Fibroblast of skin of scalp (primary cell): ENCODE data around the gene OSBPL5.

Source experiments
- DNase-seq: peaks from one replicate; pipeline ENCODE4 v3.0.0-alpha.2; 2013

OSBPL5 gene

DNA sequence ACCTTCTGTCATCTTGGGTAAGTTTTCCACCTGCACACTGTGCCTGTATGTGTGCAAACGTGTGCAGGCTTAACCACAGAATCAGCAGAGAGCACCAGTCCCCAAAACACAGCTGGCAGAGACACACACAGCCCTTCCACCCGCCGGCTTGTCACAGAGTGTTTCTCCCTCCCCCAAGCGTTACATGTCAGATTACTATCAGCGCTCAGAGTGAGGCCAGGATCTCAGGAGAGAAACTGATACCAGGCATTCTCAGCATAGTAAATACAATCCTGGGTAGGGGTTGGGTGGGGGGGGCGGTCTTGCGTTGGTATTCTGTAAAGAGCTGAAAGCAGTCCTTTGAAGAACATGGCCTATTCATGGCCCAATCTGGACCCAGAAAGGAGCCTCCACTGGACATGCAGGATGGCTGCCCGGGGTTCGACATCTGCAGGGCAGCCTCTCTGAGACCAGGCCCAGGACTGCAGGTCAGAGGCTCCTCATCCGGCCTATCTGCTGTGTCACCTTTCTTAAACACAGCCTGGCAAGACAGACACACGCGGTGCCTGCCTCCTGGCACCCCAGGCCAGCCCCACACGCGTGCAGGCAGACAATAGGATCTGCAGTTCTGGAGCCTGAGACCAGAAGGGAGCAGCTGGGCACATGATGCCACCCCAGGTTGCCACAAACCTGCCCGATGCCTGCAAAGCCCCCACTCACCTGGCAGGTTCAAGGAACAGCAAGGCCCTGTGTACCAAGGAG is 1.7 kb downstream of the OSBPL5 start:
- no peak for DNase-seq

DNA sequence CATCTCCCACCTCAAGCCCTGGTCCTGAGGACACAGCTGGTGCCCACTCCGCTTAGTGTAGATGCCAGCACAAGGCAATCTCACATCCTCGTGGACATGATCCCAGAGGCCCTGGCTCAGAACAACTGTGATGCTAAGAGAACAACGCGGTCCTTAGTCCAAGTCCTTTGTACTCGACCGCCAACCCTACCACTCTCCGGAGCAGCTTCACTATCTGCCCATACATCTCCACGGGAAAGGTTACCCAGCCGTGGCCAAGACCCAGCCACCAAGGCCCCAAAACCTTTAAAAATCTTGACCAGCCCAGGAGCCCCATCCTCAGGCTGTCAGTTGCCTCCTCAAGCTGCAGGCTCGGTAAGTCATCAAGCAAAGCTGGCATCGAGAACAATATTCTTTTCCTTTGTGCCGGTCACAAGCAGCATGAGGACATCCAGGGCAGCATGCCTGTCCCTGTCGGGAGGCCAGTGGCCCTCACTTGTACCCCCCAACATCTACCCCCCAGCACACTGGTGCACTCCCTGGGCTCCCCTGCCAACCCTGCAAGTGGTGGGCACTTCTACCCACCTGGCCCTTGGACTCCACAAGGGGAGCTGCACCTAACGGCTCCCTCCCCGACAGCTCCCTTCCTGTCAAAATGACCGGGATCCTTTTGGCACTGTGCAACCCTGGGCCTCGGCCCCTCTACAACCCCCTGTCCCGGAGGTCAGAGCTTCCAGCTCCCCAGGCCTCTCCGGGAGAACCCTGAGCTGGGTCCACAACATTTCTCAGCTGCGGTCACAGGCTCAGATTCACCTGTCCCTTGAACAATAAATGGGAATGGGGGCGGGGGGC is 2.5 kb downstream of the OSBPL5 start:
- no peak for DNase-seq

DNA sequence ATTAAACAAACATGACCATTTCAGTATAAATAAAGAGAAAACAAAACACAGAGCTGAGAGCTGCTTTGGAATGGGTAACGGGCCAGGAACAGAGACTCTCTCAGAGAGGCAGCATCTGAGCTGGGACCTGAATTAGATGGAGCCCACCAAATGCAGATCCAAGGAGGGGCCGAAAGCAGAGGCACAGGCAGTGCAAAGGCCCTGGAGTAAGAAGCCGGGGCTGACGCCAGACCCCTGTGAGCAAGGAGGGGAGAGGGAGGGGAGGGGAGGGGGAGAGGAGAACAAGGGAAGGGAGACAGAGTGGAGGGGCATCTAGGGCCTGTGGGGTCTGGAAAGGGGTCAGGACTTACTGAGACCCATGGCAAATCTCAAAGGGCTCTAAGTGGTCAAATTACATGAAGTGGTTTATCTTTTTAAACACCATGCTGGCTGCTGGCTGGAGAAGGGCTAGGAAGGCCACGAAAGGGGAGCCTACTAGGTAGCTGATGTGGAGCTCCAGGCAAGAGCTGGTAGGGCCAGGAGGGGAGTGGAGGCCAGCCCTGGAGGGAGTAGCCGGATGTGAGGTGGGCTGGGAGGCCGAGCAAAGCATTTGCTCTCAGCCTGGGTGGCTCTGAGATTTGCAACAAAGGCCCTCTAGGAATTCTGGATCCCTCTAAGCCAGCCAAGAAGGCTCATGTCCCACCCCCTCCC is 3.2 kb downstream of the OSBPL5 start:
- DNase-seq = no peak

DNA sequence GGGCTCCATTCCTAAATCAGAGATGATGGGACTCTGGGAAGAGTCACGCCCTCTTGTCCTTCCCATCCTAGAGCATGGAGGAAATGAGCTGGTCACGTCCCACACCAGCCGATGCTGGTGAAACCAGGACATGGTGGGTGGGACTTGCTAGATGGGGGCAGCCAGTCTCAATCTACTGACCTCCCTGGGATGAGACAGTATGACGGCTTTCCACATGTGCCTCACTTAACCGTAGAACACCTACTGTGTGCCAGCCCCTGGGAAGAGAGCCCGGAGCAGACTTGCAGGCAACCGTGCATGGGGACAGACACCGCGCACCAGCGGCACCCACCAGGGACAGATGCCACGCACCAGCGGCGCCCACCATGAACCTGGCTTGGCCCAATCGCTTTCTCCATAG is 3.8 kb downstream of the OSBPL5 start:
- no peak for DNase-seq

DNA sequence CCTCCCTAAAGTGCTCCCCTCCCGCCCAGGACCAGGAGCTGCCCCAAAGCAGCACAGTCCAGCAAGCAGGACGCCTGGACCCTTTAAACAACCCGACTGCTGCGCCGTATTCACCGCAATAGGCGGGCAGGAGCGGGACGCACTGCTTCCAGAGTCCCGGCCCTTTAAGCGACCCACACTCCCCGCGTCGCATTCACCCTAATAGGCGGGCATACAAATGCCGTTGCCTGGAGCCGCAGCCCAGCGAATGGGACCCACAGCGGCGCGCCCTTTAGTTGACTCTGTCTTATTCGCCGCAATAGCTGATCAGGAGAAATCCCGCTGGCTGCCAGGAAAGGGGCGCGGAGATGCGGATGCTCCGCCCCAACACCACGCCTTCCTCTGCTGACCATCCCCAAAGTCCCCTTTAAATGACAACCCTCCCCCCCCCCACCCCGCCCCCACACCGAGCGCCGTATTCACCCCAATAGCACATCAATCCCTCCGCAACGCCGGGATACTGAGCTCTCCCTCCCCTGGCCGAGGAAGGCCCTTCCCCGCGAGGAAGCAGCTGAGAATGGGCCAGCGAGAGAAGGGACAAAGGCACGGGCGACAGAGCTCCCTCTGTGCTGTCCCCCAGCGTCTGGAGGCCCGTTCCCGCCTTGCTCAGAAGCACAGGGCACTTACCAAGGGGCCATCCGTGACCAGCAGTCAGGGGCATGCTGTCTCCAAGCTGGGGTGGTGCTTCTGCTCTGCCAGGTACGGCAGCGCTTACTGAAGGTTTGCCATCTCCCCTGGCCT is 4.7 kb downstream of the OSBPL5 start:
- DNase-seq = peak; percentile 97

DNA sequence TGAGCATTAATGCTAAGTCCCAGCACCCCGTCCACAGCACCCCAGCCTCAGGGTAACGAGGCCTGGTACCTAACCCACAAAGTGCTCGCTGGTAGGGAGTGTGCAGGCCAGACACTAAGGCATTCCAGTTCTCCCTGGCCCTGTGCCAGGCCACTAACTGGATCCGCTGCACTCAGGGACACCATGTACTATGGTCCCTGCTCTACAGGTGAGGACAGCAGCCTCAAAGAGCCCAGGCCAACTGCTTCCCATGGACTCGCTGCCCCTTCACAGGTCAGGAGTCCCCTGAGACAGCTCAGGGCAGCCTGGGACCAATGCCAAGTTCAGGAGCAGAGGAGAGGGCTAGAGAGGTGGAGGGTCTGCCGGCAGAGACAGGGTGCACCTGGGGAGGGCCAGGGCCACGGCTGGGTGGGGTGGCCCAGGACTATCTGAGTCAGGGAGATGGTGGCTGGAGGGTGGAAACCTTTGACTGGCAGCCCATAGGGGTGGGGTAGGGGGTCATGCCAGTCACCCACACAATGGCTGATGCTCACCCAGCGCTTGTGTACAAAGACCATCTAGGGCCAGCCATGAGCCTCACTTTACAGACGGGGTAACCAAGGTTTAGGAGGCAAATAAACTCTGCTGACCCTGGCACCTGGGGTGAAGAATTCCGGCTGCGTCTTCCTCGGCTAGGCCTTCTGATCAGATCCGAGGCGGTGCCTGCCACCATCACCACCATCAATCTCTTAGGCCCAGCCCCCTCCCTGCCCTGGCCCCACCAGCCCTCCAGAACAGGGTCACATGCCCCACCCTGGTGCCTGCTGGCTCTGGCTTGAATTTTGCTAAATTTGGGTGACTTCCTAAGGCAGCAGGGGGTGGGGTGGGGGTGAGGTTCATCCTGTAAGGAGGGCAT is 5.6 kb downstream of the OSBPL5 start:
- DNase-seq = no peak

DNA sequence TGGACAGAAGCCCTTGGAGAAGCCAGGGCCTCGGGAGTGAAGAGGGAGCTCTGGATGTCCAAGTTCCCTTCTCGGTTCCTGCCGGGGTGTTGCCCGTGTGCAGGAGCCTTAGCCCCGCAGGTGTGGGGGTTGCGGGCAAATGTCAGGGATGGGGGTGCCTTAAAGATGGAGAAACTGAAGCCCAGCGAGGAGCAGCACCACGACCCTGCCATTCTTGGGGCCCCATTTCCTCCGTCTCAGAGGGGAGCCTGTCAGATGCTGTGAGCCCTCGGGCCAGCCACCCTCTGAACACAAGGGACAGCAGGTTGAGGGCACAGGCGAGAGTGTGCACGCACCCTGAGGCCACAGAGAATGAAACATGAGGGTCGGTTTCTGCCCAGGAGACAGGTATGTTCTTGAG is 6.3 kb downstream of the OSBPL5 start:
- no peak for DNase-seq

DNA sequence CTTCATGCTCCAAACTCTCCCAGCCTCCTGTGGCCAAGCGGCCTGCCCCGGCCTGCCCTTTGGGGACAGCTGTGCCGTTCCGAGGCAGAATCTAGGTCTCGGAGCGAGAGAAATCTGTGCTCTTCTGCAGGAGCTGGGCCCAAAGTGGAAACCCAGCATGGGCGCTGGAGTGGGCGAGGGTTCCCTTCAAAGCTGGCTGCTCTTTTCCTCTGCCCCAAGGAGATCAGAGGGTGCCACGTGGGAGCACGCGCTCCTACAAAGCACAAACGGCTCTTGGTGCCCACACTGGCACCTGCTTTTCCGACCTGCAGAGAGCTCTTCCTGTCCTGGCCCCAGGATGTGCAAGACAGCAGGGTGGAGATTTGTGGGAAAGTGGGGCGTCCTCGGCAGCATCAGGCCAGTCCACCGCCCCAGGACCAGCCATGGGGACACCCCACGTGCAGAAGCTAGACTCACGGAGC is 6.9 kb downstream of the OSBPL5 start:
- DNase-seq = no peak

DNA sequence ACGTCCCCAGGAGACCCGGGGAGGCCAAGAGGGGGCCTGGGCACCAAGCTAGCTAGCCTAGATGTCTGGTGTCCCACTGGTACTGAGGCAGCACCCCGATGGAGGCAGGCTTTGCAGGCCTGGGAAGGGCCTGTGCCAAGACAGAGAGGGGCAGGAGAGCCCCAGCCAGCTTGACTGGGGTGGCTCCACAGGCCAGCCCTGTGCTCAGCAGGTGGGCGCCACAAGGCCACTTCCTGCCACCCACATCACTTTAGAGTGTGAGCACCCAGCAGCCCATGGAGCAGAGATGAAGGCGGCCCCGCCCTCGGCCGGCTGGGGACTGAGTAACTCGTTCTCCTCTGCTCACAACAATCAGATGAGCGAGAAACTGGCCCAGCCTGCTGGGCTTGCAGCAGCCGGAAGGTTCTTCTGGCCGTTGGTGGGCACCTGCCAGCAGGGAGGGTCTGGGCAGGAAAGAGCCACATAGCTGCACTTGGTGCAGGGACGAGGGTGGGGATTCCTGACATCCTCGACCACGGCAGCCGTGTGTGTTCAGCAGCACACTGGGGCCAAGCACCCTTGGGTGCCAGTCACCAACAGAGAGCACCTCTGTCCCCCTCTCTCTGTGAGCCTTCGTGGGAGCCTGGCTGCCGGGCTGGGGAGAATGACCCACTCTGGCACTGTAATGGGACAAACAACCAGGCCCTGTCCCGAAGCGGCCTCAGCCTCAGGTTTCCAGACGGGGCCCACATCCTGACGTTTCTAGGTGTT is 7.6 kb downstream of the OSBPL5 start:
- no peak for DNase-seq

DNA sequence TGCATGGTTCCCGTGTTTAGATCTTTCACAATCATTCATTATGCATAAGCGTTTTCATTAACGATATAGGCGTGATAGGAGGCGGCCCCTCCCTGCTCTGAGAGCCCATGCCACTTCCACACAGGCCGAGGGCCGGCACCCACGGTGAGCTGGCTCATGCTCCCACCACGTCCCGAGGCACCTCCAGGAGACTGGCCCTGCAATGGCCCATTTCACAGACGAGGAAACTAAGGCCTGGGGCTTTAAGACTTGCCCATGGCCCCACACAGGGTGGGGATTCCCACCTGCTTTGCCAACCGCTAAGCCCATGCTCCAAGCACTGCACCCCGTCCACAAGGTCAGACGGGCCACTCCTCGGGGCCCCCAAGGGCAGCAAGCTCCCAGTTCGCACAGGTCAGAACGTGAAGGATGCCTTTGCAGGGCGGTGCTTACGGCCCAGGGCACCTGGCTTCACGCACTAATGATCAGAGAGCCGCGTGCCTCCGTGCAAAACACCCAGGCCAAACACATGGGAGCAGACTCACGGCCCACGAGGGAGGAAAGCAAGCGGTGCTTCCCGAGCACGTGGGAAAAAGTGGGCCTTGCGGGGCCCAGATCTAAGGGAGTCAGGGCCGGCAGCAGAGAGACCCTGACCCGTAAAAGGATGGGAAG is 8.3 kb downstream of the OSBPL5 start:
- DNase-seq = no peak

DNA sequence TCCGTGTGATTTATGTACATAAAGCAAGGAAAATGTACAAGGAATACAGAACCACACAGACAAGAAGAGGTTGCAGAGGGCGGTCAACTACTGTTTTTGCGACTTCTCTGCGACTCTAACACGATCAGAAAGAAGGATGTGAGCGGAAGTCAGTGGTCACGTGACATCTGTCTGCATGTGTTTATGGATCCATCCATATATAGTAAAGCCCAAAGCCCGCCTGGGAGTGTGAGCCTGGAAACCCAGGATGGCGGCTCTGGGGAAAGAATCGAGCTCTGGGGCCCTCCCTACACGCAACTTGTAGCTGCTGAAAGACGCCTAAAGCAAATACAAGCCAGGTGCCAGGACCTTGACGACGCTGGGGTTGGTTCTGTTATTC is 8.8 kb downstream of the OSBPL5 start:
- peak; percentile 87 for DNase-seq

DNA sequence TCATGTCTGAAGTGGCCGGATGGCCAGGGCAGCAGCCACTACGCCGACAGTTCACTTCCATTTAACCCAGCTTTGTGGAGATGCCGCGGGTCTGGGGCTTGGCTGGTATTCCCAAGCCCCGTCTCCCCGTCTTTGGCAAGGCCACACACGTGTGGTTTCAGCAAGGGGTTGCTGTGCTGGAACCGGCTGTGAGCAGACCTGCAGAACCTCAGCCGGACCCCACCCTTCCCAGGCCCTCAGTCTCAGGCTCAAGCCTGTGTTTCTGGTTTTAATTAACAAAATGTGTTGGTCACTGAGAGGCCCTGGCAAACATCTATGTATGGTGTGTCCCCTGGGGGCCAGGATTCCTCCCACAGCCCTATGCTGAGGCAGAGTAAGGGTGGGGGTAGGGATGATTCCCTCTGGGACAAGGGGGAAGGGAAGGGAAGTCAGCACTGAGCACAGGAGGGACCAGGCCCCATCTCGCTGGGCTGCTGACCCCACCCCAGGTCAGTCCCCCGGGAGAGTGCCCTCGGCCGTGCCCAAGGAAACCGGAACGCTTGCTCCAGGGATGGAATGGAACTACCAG is 9.3 kb downstream of the OSBPL5 start:
- peak; percentile 88 for DNase-seq

DNA sequence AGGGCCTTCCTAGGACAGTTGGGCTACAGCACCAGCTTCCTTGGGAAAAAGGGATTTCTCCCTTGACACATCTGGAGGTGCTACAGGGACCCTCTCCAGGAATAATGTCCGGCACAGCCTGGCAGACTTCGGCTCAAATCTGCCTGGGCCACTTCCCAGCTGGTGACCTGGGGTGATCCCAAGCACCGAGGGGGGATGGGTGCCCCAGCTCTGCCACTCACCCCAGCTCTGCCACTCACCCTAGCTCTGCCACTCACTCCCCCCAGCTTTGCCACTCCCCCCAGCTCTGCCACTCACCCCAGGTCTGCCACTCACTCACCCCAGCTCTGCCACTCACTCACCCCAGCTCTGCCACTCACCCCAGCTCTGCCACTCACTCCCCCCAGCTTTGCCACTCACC is 9.9 kb downstream of the OSBPL5 start:
- no peak for DNase-seq

DNA sequence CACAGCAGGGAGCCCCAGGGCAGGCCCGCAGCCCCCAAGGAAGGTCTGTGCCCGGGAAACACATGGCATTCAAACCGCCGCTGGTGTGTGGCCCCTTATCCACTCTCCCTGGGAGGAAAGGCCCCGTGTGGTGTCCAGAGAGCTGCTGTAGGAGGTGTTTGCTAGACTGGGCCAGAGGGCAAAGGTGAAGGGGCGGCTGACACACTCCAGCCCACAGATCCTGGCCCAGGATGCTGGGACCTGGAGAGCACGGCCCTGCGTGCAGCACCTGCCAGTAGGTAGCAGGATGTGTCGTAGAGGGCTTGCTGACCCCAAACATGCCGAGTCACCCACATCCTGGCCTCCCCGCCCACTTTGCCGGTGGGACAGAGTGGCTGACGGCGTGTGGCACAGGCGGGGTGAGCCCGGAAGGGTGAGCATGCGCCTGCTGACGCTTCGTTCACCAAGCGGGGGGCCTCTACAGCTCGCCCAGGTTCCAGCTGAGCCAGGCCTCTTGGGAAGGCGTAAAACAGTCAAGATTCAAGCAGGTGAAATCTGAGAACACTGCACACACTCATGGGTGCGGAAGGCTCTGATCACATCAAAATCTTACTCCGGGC is 11.0 kb downstream of the OSBPL5 start:
- no peak for DNase-seq

DNA sequence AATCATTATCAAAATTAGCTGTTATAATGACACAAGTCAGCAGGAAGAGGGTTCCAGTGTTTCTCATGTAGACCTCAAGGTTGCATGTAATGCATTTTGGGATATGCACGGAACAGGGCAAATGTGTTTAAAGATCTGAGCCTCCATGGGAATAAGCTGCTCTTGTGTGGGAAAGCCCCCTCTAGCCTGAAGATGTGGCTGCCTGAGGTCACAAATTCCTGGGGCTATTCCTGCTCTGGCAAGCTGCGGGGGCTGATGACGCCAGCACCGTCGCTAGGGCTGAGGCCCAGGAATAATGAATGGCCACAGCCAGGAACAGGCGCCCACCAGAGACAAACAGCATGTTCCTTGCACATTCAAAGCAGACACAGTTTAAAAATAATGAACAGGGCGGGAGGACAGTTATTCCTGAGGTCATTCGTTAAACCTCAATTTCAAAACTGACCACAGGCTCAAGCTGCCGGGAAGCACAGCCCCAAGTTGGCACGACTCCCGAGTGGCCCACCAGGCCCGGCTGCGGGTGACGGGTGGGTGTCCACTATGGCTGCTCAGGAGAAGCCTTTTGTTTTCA is 11.7 kb downstream of the OSBPL5 start:
- peak; percentile 65 for DNase-seq

DNA sequence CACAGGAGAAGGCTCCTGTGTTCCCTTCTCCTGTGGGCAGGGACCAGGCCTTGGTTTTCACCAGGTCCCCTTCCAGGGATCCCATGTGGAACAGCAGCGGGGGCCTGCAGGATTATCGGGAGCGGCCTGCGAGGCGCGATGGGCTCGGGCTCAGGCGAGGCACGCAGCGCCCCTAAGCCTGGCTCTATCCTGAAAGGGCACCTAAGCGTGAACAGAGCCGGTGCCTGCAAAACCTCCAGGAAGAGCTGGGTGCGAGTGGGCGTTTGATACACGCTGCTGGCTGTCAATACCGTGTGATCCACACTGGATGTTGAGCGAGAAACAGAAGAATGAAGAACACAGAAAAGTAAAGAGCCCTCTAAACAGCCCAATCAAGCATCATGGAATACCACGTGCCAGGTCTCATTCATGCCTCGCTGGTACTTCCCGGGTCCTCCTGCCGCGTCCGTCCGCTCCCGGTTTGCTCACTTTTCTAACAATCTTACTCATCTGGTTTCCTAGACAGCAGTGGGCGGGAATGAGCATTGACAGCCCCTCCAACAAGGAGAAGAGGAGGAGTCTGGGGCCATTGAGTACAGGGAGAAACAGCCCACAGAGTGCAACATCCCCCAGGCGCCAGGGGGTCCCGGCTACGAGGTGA is 12.5 kb downstream of the OSBPL5 start:
- no peak for DNase-seq

DNA sequence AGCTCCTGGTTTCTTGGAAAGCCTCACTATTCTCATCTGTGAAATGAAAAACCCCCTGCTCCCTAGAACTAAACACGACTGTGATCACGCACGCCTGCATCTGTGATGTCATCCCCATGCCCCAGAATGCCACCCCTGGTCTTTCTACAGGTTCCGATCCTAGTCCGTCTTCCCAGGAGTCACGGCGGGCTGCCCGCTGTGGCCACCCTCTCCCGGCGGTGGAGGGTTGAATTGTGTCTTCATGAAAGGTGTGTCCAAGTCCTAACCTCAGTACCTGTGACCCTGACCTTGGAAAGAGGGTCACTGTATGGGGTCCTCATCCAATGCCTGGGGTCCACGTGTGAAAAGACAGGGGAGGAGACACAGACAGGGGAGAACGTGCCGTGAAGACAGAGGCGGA is 14.4 kb downstream of the OSBPL5 start:
- DNase-seq = no peak

DNA sequence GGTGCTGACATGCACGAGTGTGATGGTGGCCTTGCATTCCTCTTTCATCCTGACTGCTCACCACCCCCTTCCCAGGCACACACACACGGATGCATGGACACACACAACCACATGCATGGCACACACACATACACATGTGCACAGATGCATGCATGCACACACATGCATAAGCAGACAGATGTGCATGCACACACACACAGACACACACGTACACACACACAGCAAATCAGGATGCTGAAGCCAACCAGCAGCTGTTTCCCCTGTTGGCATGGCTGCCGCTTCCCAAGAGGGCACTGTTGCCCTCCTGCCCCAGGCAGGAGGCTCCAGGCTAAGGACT is 15.3 kb downstream of the OSBPL5 start:
- DNase-seq = no peak
